NCI-H187 (cell line): ENCODE results near the gene SAG.

Experiments
- DNase-seq, 2 experiments: peaks; one replicate each; lab custom pipeline; 2025; lab: John Stamatoyannopoulos, UW

SAG gene

GRCh38 chr2:233380132-233380895, 72.7 kb downstream of the SAG start:
- DNase-seq, result no peak

GRCh38 chr2:233380995-233381637, 73.5 kb downstream of the SAG start:
- no peak for DNase-seq

- no peak for DNase-seq
Measured at GRCh38 chr2:233381638-233381995, 74.0 kb downstream of the SAG start.

- DNase-seq, result no peak
Measured at GRCh38 chr2:233384015-233384414, 76.4 kb downstream of the SAG start.

DNA sequence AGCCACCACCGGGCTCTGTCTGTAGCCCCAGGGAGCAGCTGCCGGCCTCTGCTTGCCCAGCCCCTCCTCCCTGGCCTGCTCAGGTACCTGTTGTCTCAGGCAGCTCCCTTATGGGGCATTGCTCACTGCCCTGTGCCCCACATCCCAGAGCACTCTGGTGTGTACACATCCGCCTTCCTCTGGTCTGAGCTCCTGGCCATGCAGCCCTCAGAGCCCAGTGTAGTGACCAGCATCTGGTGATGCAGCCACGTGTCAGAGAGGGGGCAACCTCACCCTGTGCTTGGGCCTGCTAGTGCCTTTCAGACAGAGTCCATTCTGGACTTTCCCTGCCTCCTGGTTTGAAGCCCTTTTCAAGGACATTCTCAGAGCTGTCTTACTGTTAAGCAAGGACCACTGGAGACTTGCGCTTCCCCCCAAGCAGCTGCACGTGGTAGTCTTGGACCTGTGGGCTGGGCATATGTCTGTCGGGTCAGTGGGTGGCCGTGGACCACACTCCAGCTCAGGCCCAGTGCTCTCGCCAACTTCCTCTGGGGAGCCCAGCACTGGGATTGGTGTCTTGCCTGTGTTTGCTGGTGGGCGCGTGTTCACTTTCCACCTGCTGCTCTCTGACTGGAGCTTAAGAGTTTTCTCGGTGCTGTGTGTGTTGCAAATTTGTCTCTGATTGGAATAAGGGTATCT, 77.3 kb downstream of the SAG start:
- DNase-seq, result no peak

- DNase-seq, result no peak
Measured at GRCh38 chr2:233385489-233386044, 78.0 kb downstream of the SAG start.

DNA sequence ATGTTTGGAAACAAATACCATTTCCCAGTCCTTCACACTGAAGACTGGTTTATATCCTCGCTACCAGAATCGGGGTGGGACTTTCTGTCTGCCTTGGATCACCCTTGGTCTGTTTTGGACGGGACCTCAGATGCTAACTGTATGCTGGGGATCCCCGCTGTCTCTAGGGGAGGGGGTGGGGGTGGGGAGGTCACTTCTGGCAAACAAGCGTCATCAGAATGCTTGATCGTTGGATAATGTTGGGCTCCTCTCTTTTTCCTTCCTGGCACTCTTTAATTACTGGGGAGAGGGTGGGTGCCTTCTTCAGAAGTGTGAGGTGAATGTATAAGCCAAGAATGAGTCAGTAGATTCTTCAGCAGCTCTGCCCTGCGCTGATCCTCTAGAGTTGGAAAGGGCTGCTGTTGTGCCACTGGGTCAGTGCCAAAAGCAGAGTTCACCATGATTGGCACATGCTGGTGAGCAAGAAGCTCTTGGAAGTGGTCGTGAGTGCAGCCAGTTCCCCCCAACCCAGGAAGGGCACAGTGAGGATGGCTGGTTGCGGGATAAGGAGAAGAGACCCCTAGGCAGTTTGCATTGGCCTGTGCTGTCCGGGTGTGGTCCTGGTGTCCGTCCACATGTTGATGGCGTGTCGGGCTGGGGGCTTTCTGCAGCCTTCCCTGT, 78.9 kb downstream of the SAG start:
- DNase-seq, result no peak

- no peak for DNase-seq
Measured at GRCh38 chr2:233387225-233387624, 79.6 kb downstream of the SAG start.

GRCh38 chr2:233387667-233388528, 80.3 kb downstream of the SAG start:
- no peak for DNase-seq

GRCh38 chr2:233389601-233390125, 82.0 kb downstream of the SAG start:
- no peak for DNase-seq

DNA sequence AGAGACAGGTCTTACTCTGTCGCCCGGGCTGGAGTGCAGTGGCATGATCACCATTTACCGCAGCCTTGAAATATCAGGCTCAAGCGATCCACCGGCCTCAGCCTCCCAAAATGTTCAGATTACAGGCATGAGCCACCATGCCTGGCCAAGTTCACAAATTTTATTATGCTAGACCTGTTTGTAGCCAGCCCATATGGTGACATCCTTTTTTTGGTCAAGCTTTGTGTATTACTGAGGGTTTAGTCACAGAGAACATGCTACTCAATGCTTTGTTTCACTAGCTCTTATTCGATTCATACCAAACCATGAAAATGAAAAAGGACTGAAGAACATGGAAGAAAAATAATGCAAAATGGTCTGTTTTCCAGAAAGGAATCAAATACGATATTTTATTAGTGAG, 88.1 kb downstream of the SAG start:
- DNase-seq, result no peak
